NCI-H2196 treated with DMSO at 0.1 percent for 48 hours (cell line): ENCODE measurements around the gene TAS2R38.

Experiments
- DNase-seq: peaks from one replicate; lab custom pipeline; 2025; ENCODE audit not compliant: unreplicated experiment; lab: John Stamatoyannopoulos, UW

The TAS2R38 gene

GRCh38 chr7:141976524-141977245 lies 3.1 kb upstream of the TAS2R38 start:
- DNase-seq = no peak

GRCh38 chr7:141975806-141976523 lies 2.4 kb upstream of the TAS2R38 start:
- DNase-seq = peak; percentile 44

DNA sequence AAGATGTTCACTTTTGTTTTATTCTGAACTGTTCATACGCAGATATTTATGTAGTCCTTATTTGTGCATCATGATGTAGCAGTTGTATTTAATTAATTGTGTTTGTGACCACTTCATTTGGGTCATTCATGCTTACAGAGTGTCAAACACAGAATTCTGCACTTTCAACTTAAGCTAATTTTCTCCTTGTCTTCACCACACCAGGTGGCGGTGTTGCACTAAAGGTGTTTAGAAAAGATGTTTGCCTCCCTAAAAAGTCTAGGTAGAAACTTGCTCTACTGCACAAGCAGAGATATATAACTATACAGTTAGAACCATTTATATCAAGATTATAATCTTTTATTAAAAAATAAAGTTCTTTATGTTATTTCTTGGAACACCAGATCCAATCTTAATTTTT lies 1.3 kb upstream of the TAS2R38 start:
- no peak for DNase-seq

GRCh38 chr7:141960687-141961422 lies 12.7 kb downstream of the TAS2R38 start:
- DNase-seq = no peak

- no peak for DNase-seq
Observed at GRCh38 chr7:141956084-141956483, 17.5 kb downstream of the TAS2R38 start.

DNA sequence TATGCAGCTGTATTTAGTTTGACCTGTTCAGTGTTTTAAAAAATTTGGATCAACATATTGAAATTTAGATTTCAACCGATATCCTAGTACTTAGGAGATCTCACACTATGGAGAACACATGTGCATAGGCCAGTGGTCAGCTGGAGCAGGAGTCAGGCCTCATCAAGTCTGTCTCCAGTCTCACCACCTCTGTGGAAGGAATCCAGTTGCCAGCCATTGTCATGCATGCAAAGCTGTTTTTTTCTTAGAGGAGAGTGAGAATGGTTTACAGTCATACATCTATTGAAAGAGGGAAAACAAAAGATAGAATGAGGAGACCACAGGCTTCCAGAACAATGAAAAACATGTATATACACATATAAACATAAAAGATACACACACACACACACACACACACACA lies 19.2 kb downstream of the TAS2R38 start:
- DNase-seq = no peak

- no peak for DNase-seq
Observed at GRCh38 chr7:141952461-141952860, 21.1 kb downstream of the TAS2R38 start.

DNA sequence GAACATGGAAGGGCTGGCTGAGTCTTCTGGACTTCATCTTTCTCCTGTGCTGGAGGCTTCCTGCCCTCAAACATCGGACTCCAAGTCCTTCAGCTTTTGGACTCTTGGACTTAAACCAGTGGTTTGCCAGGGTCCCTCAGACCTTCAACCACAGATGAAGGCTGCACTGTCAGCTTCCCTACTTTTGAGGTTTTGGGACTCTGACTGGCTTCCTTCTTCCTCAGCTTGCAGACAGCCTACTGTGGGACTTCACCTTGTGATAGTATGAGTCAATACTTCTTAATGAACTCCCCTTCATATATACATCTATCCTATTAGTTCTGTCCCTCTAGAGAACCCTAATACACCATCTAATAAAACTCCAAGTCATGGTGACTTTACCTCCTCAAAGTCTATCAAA lies 22.8 kb downstream of the TAS2R38 start:
- no peak for DNase-seq

GRCh38 chr7:141949911-141950310 lies 23.7 kb downstream of the TAS2R38 start:
- no peak for DNase-seq

DNA sequence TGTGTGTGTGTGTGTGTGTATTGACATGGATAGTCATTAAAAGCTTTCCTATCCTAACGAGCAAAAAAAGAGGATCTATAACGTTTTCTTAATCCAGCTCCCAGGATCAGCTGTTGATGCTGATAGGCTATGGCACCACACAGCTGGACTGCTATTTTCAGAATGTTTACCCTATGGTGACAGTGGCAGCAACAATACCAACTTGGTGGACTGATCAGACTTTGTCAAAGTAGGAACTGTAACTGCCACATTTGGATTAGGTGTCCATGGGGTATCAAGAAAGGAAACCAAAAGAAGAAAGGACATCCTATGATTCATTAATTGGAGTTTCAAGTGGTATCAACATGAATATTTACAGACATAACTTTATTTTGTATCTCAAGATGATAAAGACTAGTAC lies 24.1 kb downstream of the TAS2R38 start:
- DNase-seq = no peak

GRCh38 chr7:141949021-141949420 lies 24.6 kb downstream of the TAS2R38 start:
- DNase-seq = no peak

GRCh38 chr7:141946796-141947195 lies 26.8 kb downstream of the TAS2R38 start, which contains the start of gene CLEC5A:
TSS of gene CLEC5A (minus strand) at chr7:141946974. CDS start at chr7:141946292, 682 bp downstream.
- no peak for DNase-seq

DNA sequence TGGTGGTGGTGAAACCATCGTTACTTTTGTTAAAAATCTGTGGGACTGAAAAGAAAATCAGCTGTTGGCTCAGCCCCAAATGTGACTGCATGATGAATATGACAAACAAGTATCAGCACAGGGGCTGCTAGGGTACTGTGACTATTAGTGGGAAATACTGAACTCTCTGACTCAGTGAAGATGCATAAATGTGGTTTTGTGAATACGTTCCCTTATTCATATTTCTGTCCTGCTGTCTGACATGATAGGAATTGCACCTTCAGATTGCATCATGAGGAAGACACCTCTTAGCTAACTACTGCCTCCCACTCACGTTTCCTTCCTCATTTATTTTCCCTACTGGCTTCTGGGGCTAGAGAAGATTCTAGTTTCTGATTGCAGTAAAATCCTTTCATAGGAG lies 28.2 kb downstream of the TAS2R38 start:
- no peak for DNase-seq

- DNase-seq = no peak
Observed at GRCh38 chr7:141944811-141945210, 28.8 kb downstream of the TAS2R38 start.

- no peak for DNase-seq
Observed at GRCh38 chr7:141943846-141944245, 29.7 kb downstream of the TAS2R38 start.

DNA sequence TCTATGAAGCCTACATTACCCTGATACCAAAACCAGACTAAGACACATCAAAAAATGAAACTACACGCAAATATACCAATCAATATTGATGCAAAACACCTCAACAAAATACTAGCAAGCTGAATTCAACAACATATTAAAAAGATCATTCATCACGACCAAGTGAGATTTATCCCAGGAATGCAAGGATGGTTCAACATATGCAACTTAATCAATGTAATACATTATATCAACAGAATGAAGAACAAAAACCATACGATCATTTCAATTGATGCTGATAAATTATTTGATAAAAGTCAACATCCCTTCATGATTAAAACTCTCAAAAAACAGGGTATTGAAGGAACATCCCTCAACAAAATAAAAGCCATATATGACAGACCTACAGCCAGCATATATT lies 32.5 kb downstream of the TAS2R38 start:
- DNase-seq = no peak

GRCh38 chr7:141930211-141930610 lies 43.4 kb downstream of the TAS2R38 start:
- no peak for DNase-seq

GRCh38 chr7:141928845-141929195 lies 44.8 kb downstream of the TAS2R38 start:
- DNase-seq = no peak

GRCh38 chr7:141928146-141928844 lies 45.3 kb downstream of the TAS2R38 start:
- DNase-seq = no peak
